Measurements from ENCODE around the gene CA12.

The CA12 gene

DNA sequence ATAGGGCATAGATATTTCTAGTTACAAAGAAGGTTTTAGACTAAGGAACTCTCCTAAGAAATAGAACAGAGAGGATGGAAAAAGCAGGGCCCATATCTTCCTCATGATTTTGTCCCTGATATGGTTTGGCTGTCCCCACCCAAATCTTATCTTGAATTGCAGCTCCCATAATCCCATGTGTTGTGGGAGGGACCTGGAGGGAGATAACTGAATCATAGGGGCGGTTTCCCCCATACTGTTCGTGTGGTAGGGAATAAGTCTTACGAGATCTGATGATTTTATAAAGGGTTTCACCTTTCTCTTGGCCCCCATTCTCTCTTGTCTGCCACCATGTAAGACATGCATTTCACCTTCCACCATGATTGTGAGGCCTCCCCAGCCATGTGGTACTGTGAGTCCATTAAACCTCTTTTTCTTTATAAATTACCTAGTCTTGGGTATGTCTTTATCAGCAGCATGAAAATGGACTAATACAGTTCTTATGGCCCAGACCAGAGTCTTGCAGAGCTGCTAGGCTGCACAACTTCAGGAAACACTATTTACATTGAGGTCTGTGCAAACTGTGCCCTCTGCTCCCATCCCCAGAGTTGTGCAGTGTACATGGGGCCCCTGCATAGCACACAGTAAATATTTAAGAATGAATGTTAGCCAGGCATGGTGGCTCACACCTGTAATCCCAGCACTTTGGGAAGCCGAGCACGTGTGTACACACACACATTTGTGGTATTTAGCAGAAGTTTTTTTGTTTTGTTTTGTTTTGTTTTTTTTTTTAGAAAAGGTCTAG is 20.3 kb upstream of the CA12 start:
- no peak for DNase-seq (ENCODE audit: low spot score)

DNA sequence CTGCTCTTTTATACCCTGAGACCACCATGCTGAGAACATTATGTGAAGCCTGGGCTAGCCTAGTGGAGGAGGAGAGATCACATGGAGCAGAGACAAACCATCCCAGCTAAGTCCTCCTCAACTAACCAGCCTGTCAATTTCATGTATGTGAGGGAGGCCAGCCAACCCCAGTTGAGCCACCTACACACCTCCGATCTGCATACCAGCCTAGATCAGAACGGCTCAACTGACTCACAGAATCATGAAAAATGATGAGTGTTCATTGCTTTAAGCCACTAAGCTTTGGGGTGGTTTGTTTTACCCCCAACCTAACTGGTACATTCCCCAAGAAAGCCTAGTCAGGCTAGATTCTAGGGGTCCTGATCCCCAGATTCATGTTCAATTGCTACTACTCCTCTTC is 19.4 kb upstream of the CA12 start:
- DNase-seq (ENCODE audit: low spot score): no peak

DNA sequence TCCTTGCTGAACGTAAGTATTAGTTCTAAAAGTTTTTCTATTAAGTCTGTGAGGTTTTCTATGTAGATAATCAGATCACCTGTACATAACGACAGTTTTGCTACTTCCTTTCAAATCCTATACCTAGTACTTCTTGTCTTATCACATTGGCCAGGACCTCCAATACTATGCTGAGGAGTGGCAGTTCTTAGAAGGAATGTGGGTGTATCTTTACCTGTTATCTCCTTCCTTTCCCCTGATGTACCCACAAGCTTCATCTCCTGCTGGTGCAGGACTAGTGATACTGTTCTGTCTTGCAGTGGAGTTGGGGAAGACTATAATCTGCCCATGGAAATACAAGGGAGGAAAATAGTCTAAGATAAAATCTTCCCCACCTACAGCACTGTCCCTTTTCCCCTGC is 16.8 kb upstream of the CA12 start:
- no peak for DNase-seq (ENCODE audit: low spot score)

DNA sequence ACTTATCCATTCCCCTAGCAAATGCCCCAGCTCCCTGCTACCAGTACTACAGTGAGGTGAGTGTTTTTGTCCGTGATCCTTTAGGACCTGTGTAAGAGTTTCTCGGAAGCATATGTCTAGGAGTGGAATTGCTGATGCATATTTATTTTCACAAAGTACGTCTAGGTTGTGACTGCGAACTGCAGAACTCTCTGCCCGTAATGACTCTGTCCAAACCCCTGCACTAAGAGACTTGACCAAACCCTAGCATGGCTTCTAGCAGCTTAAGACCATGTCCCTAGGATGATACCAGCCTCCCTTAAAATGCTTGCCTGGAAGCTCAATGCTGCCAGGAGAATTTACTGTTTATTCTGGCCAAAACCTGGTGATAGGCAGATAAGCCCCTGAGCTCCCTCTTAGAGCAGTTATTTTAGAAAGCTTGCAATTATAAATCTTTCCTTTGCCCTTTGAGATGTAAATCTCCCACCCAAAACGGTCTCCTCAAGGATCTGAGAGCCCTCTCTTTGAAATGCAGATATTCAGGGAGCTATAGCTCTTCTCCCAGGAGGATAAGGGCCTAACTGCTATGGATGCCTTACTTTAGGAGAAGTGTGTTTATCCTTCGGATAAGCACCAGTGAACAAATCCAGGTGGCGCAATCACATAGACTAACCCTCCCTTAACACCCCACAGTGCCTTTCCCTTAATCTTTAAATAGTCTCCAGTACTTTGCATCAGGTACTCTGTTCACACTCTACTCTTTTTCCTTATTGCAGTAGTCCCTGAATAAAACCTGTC is 14.7 kb upstream of the CA12 start:
- DNase-seq (ENCODE audit: low spot score): no peak

- no peak for DNase-seq (ENCODE audit: low spot score)
Observed at GRCh38 chr15:63395730-63396151, 14.1 kb upstream of the CA12 start.

- DNase-seq (ENCODE audit: low spot score): no peak
Observed at GRCh38 chr15:63392361-63393009, 10.8 kb upstream of the CA12 start.

DNA sequence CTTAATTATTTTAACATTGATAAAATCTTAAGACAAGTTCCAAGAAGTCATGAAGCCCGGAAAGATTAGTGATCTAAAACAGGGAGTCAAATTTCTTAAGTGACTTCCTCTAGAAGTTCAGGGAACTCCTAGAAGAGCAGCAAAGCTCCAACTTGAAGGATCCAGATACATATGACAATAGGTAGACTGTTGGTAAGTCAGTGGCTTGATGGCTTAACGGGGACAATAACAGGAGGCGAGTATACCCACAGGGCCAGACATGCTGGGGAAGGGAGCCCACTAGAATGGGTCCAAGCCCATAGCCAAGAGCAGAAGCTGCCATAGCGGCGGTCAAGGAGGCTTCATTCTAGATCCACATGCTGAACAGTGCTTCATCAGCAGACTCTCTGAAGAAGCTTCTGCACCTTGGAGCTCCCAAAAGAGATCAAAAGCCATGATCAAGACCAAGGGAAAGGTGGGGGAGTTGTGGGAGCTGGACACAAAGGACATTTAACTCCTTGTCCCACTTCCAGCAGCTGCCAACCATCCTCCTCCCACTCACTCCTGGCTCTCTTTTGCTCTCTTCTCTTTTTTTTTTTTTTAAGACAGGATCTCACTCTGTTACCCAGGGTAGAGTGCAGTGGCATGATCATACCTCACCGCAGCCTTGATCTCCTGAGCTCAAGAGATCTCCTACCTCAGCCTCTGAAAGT is 10.2 kb upstream of the CA12 start:
- no peak for DNase-seq (ENCODE audit: low spot score)

DNA sequence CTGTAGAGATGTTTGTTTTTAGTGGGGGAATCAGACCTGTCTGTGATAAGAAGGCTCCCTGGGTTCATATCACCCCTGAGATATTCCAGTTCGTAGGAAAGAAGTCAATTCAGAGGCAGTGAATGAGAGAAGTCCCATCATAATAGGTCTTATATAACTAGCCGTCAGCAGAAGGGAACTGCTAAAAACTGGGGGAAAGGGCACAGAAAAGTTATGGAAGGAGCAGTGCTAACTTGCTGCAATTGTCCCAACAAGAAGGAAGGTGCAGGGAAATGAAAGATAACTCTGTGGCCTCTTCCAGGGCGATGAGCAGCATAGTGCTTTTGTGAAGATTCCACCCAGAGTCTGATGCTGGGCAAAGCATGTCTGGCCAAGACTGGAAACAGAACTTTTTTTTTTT is 9.0 kb upstream of the CA12 start:
- no peak for DNase-seq (ENCODE audit: low spot score)

GRCh38 chr15:63389902-63390670 is 8.4 kb upstream of the CA12 start:
- DNase-seq (ENCODE audit: low spot score): no peak

- DNase-seq (ENCODE audit: low spot score): no peak
Observed at GRCh38 chr15:63388511-63388910, 6.9 kb upstream of the CA12 start.

DNA sequence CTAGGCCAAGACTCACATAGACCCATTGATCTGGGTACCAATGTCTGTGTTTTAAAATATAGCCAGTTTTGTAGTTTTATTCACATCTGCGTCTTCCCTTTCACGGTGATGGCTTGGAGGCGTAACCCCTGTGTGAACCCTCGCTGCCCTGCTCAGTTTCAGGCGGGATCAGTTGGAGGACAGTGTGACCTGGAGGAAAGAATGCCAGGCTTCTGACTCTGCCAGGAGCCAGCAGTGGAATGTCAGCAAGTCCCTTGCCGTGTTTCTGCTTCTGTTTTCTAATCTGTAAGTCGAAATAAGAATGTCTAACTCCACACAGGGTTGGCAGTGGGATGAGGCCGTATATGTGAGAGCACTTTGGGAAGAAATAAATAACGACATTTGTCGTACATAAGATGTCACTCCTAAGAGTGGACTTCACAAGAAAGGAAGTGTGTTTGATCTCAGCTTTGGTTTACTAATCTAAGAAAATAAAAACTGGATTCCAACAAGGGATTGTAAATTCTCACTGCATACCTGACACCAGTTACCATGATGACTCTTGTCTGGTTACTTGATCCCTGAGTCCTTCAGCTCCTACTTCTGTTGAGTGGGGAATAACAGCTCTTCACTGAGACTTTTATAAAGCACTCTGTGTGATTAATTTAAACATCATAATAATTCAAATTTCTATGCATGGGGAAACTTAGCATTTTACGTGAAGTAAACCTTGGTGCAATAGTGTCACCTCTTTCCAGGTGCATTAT is 6.3 kb upstream of the CA12 start:
- DNase-seq (ENCODE audit: low spot score): no peak

- DNase-seq (ENCODE audit: low spot score): no peak
Observed at GRCh38 chr15:63385911-63386531, 4.4 kb upstream of the CA12 start.

GRCh38 chr15:63384906-63385305 is 3.3 kb upstream of the CA12 start:
- no peak for DNase-seq (ENCODE audit: low spot score)

DNA sequence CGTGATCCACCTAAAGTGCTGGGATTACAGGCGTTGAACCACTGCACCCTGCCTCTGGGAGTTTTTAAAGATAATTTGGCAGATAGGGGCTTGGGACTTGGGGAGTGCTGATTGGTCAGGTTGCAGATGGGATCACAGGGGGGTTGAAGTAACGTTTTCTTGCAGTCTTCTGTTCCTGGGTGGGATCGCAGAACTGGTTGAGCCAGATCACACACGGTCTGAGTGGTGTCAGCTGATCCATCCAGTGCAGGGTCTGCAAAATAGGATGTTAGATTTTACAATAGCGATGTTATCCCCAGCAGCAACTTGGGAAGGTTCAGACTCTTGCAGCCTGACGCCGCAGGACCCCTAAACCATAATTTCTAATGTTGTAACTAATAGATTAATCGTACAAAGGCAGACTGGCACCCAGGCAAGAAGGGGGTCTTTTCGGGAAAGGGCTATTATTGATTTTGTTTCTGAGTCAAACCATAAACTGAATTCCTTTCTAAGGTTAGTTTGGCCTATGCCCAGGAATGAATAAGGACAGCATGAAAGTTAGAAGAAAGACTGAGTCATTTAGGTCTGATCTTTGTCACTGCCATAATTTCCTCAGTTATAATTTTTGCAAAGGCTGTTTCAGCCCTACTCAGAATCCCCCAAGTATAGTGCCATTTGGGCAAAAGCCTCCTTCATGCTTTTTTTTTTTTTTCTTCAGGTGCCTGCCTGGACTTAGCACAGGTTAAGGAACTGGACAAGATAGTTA is 1.5 kb upstream of the CA12 start:
- DNase-seq (ENCODE audit: low spot score): no peak

GRCh38 chr15:63380808-63381282 is 801 bp downstream of the CA12 start:
- DNase-seq (ENCODE audit: low spot score): no peak

DNA sequence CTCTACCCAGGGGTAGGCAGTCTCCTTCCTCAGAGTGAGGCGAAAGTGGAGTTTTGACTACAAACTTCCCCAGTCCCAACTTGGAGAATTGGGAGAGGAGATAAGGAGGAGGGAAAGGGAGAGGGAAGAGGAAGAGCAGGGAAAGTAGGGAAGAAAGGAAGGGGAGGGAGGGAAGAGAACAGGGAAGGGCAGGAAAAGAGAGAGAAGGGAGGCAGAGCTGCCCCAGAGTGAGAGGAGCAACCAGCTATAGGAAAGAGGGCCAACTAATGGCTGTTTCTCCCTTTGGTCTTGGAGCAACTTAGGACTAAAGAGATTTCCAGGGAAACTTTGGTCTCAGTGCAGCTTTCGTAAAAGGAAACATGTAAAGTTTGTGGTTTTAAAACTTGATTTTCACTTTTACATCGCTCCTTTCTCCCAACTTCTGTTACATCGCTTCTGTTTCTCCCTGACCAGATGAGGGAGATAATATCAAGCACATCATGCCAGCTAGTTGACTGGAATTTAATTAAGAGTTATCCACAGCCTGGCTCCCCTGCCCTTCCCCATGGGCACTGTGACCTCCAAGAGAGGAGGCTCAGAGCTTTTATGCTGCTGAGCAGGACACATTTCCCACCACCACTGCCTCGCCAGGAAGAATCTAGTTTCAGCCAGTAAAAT is 1.4 kb downstream of the CA12 start:
- no peak for DNase-seq (ENCODE audit: low spot score)

- DNase-seq (ENCODE audit: low spot score): no peak
Observed at GRCh38 chr15:63379492-63380150, 2.0 kb downstream of the CA12 start.

DNA sequence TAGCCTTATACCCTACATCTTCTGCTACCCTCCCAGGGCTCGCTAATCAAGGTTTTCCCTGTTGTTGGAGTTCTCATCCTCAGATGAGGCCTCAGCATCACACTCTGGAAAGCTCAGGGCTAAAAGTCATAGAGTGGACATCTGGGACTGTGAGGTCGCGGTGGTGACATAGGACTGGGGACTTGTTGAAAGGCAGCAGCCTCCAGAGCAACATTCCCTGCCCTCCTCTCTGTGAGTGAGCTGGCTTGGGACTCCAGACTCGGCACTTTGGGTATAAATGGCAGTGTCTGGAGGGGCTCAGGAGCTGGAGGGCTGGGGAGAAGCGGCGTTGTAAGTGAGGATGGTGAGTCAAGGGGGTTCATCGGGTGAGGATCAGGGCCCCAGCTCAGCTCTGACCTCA is 2.7 kb downstream of the CA12 start:
- DNase-seq (ENCODE audit: low spot score): no peak

All from putamen (tissue), 1 donor.